Measurements from ENCODE around the gene GALNT4.

DNA sequence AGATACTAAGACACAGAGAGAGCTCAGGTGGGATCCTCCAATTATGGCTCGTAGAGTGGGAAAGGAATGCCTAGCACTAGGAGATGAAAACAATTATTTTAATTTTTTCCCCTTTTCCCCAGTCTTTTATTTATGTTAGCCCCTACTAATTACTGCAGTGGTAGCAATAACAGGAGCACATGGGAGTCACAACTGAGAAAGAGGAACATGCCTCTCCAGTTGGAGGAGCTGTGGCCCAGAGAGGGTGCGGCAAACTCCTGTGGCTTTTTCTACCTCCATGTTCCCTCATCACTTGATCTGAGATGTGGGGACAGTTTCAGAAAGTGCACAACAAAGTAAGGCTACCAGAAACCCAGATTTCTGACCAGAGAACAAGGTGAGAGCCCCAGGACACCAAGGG lies 27.2 kb upstream of the GALNT4 start:
- TF ChIP-seq, protein P1, sequence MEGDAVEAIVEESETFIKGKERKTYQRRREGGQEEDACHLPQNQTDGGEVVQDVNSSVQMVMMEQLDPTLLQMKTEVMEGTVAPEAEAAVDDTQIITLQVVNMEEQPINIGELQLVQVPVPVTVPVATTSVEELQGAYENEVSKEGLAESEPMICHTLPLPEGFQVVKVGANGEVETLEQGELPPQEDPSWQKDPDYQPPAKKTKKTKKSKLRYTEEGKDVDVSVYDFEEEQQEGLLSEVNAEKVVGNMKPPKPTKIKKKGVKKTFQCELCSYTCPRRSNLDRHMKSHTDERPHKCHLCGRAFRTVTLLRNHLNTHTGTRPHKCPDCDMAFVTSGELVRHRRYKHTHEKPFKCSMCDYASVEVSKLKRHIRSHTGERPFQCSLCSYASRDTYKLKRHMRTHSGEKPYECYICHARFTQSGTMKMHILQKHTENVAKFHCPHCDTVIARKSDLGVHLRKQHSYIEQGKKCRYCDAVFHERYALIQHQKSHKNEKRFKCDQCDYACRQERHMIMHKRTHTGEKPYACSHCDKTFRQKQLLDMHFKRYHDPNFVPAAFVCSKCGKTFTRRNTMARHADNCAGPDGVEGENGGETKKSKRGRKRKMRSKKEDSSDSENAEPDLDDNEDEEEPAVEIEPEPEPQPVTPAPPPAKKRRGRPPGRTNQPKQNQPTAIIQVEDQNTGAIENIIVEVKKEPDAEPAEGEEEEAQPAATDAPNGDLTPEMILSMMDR (IDR thresholded peaks at IDR 0.05): no peak
- no peak for TF ChIP-seq EZH2 (IDR thresholded peaks at IDR 0.05)
- TF ChIP-seq EZH2phosphoT487 (IDR thresholded peaks at IDR 0.05): no peak
